GM12878 (cell line): ENCODE results near the gene PPIL6. TPM values are rescaled to one million over a fixed set of nuclear protein-coding genes. Genes with fewer than 3 reads are reported as not detected.

ENCODE experiments used
- ATAC-seq: fragments of 200-7000 bp; cut with Tn5 transposase; 3 replicates; pipeline ENCODE4 v1.9.1; 2020; ENCODE audit warnings: mild to moderate bottlenecking, moderate library complexity
- BruUV-seq: library from RNA; stranded (reverse); fragments of 400-500 nt; replicated peaks from 2 replicates; lab custom pipeline; 2021; lab: Mats Ljungman, UMichigan
- CTCF ChIA-PET: fragments of 300-600 bp; sonication (Branson Sonifier 250); formaldehyde crosslinking; extraction: SDS; loops from one replicate; lab custom pipeline; 2021; ENCODE audit warnings: inconsistent platforms; lab: Yijun Ruan, JAX
- POLR2A ChIA-PET: fragments of 350-600 bp; formaldehyde crosslinking; extraction: SDS; loops from one replicate; lab custom pipeline; 2021; ENCODE audit warnings: inconsistent platforms; lab: Charles Lee
- RAD21 ChIA-PET: fragments of 300-600 bp; sonication (Branson Sonifier 250); formaldehyde crosslinking; loops from one replicate; lab custom pipeline; 2023; ENCODE audit warnings: antibody characterized with exemption; ENCODE audit not compliant: unreplicated experiment; lab: Charles Lee
- SMC1A ChIA-PET: fragments of 300-600 bp; sonication (Branson Sonifier 250); formaldehyde crosslinking; loops from one replicate; lab custom pipeline; 2023; ENCODE audit not compliant: unreplicated experiment, uncharacterized antibody; lab: Charles Lee
- DNase-seq: peaks from one replicate; pipeline ENCODE4 v3.0.0-alpha.2; 2011; ENCODE audit warnings: low read depth, low spot score
- FAIRE-seq: peaks from 3 replicates; lab custom pipeline; 2011; peaks lifted over from hg19 to GRCh38; lab: Jason Lieb, UNC
- H2AFZ ChIP-seq: 2 replicates; pipeline ENCODE4 v1.6.0; 2011; ENCODE audit warnings: low read depth, low read length, control low read depth; ENCODE audit not compliant: control insufficient read depth
- H3K27ac ChIP-seq: 2 replicates; pipeline ENCODE4 v1.5.1; 2011; ENCODE audit warnings: control low read depth; ENCODE audit not compliant: control insufficient read depth, insufficient read depth
- H3K27me3 ChIP-seq, 2 experiments: replicated peaks in 1 of 2; 2 replicates each; pipeline versions ENCODE4 v1.6.0 to v1.6.1; 2011; ENCODE audit warnings: low read length in 1 of 2; ENCODE audit not compliant: control insufficient read depth in 2 of 2, insufficient read depth in 2 of 2
- H3K36me3 ChIP-seq, 2 experiments: 2 replicates each; pipeline ENCODE4 v1.5.1; 2011; ENCODE audit warnings: low read length in 1 of 2; ENCODE audit not compliant: control insufficient read depth in 2 of 2, insufficient read depth in 2 of 2
- H3K4me1 ChIP-seq: 2 replicates; pipeline ENCODE4 v1.6.1; 2011; ENCODE audit warnings: mild to moderate bottlenecking, low read length, moderate library complexity, mixed read lengths; ENCODE audit not compliant: control insufficient read depth, insufficient read depth
- H3K4me2 ChIP-seq: 2 replicates; pipeline ENCODE4 v1.6.0; 2011; ENCODE audit warnings: control low read depth; ENCODE audit not compliant: control insufficient read depth, insufficient read depth
- H3K4me3 ChIP-seq: fragments of 200-600 bp; sonication (generic); 2 replicates; pipeline ENCODE4 v1.5.1; 2016
- H3K79me2 ChIP-seq: 2 replicates; pipeline ENCODE4 v1.6.0; 2011; ENCODE audit warnings: low read length; ENCODE audit not compliant: control insufficient read depth, insufficient read depth
- H3K9ac ChIP-seq: 2 replicates; pipeline ENCODE4 v1.8.0; 2011; ENCODE audit warnings: low read length, control low read depth, mixed read lengths; ENCODE audit not compliant: control insufficient read depth, insufficient read depth
- H3K9me3 ChIP-seq: replicated peaks from 3 replicates; pipeline ENCODE4 v1.5.1; 2011; ENCODE audit warnings: mild to moderate bottlenecking, low read length; ENCODE audit not compliant: control insufficient read depth, insufficient read depth
- H4K20me1 ChIP-seq: 2 replicates; pipeline ENCODE4 v1.6.0; 2011; ENCODE audit not compliant: control insufficient read depth, insufficient read depth
- TCF12 ChIP-seq: IDR thresholded peaks from 2 replicates; pipeline ENCODE4 v1.6.1; 2011; ENCODE audit warnings: low read depth, mild to moderate bottlenecking, low read length
- WGBS: methylation state at CpG from one replicate; pipeline ENCODE4 v1.1.6; 2016; ENCODE audit warnings: low lambda C conversion rate; ENCODE audit not compliant: insufficient replicate concordance, insufficient coverage; ENCODE audit errors: missing lambda C conversion rate; 5-methylcytosine and 5-hydroxymethylcytosine counted together
- in situ Hi-C: fragments of 300-500 bp; cut with MboI; formaldehyde crosslinking; loops from 9 replicates; pipeline ENCODE4 v1.14.3; 2018; ENCODE audit warnings: mixed read lengths
- intact Hi-C: fragments of 100-400 bp; cut with micrococcal nuclease; formaldehyde crosslinking; loops from one replicate; pipeline ENCODE4 v1.14.2; 2022; ENCODE audit not compliant: unreplicated experiment
- polyA plus RNA-seq, 11 experiments: library from polyadenylated mRNA; depleted of rRNA in 4 of 11; unstranded in 6 of 11; stranded (reverse) in 5 of 11; fragments of >200 nt; fragmentation: Nextera tagmentation in 4 of 11; fragmentation: Illumina TruSeq in 1 of 11; extraction: Ambion mirVana in 4 of 11; extraction: Trizol in 1 of 11; gene quantifications; 1 replicate in 1 of 11; 2 replicates in 10 of 11; pipeline versions ENCODE4 v1.2.1 to v1.2.3, GENCODE V29; 2011 to 2016; ENCODE audit warnings: inconsistent platforms in 2 of 11, missing spikeins in 2 of 11, low read depth in 1 of 11
- total RNA-seq, 4 experiments: library from RNA; depleted of rRNA in 3 of 4; stranded (reverse); fragments of >200 nt in 3 of 4; fragmentation: Illumina TruSeq in 1 of 4; extraction: Trizol in 1 of 4; gene quantifications; 2 replicates each; pipeline versions ENCODE4 v1.2.1 to v1.2.3, GENCODE V29; 2013 to 2021
- TF ChIP-seq, protein P1 (sequence below): IDR thresholded peaks from 2 replicates; pipeline ENCODE4 v1.6.1; 2011; ENCODE audit warnings: borderline replicate concordance, low read depth, mild to moderate bottlenecking, moderate library complexity, mixed read lengths, low read length; ENCODE audit not compliant: insufficient read depth; ENCODE audit errors: extremely low read length
- TF ChIP-seq, protein P2 (sequence below): fragments of 450-650 bp; IDR thresholded peaks from 2 replicates; pipeline ENCODE4 v1.6.1; 2016; ENCODE audit warnings: mild to moderate bottlenecking

The PPIL6 gene
- total and polyA plus RNA-seq, 10 of the 15 experiments (the other 5 are each of a cell fraction or from before 2014, with no cell fraction given), result 0.01 to 0.26 (median 0.12) TPM; not detected in 5

DNA sequence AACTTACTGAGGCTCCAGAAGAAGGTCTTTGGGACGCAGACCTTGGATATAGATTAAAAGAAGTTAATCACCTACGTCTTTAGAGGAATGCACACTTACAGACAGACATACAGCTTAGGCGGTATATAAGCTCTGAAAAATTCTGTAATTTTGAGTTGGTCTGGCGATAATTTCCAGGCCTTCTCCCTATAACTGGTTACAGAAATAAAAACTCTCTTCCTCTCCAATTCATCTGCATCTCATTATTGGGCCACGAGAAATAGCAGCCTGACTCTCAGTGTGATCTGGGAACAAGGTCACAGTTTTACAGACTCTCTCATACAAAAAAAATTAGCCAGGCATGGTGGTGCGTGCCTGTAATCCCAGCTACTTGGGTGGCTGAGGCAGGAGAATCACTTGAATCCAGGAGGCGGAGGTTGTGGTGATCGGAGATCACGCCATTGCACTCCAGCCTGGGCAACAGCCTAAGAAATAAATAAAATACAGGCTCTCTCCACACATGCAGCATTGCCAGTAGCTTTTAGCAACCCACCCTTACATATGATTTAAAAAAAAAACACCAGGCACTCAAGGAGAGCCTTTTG lies 37.9 kb upstream of the PPIL6 start:
- Histone ChIP-seq H4K20me1 (no peaks in the 10 kb centered on the region), H3K79me2 (peaks cover 77% of the 10 kb centered on the region), H2AFZ (no peak overlapping the region), H3K9me3 (no peaks in the 10 kb centered on the region), H3K4me1 (peaks cover 4% of the 10 kb centered on the region), H3K27ac (peak overlapping the region; percentile 64), H3K36me3 (peaks cover 0 to 27% of the 10 kb centered on the region in 2 experiments; a peak in 3 of 4 replicates), H3K27me3 (no peaks in the 10 kb centered on the region), H3K4me3 (peak overlapping the region; percentile 56), H3K4me2 (peak overlapping the region; percentile 84; the same call in 1 of the 2 replicates), H3K9ac (peak overlapping the region; percentile 39)
- no peak for DNase-seq
- BruUV-seq, result no TSS peak
- ChIA-PET CTCF (interaction anchor here (0.8 to 1.4 kb wide), 4 partner anchors 13 to 24 kb away, joined by 3 to 5 read pairs (median 4); no protein-coding TSS in a partner anchor), POLR2A (interaction anchor here (0.7 to 9.3 kb wide), 4 partner anchors 9 to 37 kb away, joined by 3 to 132 read pairs (median 6); partner anchors contain the start of gene MICAL1), SMC1A (interaction anchor here (0.7 to 9.4 kb wide), 11 partner anchors 9 to 1206 kb away, joined by 3 to 148 read pairs (median 4); partner anchors contain the start of genes MICAL1, PPIL6 and SMPD2), RAD21 (interaction anchor here (0.6 to 5.5 kb wide), 7 partner anchors 9 to 95 kb away, joined by 3 to 97 read pairs (median 7); partner anchors contain the start of genes CD164 and MICAL1)
- in situ Hi-C loops, result no loop called here
- ATAC-seq, result no peak
- TF ChIP-seq, protein P1, sequence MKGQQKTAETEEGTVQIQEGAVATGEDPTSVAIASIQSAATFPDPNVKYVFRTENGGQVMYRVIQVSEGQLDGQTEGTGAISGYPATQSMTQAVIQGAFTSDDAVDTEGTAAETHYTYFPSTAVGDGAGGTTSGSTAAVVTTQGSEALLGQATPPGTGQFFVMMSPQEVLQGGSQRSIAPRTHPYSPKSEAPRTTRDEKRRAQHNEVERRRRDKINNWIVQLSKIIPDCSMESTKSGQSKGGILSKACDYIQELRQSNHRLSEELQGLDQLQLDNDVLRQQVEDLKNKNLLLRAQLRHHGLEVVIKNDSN, result no peak
- TF ChIP-seq TCF12, result no peak
- TF ChIP-seq, protein P2, sequence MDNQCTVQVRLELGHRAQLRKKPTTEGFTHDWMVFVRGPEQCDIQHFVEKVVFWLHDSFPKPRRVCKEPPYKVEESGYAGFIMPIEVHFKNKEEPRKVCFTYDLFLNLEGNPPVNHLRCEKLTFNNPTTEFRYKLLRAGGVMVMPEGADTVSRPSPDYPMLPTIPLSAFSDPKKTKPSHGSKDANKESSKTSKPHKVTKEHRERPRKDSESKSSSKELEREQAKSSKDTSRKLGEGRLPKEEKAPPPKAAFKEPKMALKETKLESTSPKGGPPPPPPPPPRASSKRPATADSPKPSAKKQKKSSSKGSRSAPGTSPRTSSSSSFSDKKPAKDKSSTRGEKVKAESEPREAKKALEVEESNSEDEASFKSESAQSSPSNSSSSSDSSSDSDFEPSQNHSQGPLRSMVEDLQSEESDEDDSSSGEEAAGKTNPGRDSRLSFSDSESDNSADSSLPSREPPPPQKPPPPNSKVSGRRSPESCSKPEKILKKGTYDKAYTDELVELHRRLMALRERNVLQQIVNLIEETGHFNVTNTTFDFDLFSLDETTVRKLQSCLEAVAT, result peak; percentile 92
- intact Hi-C loops, result loop anchor here (10.0 kb wide), 1 partner anchor 706 kb away; the partner anchor contains the start of gene CDC40
- 89% methylated on average over 9 of the region's 9 CpGs for WGBS
- FAIRE-seq, result no peak
